ENCODE measurements around the gene PCBP2. TPM values are rescaled to one million over a fixed set of nuclear protein-coding genes. Genes with fewer than 3 reads are reported as not detected.

The PCBP2 gene
- total and polyA plus RNA-seq, 10 of the 15 experiments (the other 5 are each of a cell fraction or from before 2014, with no cell fraction given): 109 to 803 (median 327) TPM

DNA sequence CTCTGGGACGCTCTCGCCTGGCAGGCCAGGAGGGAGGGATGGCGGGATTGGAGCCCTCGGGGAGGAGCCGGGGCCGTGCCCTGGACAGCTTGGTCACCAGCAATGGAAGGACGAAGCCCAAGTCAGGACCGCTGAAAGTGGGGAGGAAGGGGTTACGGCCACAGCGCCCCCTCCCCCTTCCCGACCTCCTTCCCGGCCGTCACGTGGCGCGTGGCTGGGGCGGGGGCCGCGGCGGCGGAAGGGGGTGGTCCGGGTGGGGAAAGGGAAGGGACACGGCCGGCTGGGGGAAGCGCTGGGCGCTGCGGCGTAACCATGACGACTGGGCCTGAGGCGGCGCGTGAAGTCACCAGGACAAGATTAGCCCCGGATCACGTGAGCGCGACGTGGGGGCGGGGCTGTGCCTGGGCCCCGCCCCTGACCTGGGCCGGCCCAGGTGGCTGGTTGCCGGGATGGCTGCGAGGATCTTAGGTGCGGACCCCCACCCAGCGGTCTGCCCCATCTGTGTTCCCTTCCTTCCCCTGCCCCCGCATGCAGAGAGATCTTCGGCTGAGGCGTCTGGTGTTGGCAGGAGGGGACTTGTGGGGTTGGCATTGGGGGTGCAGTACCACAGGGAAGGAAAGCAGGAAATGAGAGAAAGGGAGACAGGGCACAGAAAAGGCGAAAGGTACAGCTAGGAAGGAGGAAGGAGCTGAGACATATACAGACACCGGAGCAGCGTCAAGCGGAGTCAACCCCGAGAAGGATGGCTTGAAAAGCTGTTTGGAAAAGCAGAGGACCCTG lies 41.1 kb downstream of the PCBP2 start (continued):
- TF ChIP-seq, protein P1, sequence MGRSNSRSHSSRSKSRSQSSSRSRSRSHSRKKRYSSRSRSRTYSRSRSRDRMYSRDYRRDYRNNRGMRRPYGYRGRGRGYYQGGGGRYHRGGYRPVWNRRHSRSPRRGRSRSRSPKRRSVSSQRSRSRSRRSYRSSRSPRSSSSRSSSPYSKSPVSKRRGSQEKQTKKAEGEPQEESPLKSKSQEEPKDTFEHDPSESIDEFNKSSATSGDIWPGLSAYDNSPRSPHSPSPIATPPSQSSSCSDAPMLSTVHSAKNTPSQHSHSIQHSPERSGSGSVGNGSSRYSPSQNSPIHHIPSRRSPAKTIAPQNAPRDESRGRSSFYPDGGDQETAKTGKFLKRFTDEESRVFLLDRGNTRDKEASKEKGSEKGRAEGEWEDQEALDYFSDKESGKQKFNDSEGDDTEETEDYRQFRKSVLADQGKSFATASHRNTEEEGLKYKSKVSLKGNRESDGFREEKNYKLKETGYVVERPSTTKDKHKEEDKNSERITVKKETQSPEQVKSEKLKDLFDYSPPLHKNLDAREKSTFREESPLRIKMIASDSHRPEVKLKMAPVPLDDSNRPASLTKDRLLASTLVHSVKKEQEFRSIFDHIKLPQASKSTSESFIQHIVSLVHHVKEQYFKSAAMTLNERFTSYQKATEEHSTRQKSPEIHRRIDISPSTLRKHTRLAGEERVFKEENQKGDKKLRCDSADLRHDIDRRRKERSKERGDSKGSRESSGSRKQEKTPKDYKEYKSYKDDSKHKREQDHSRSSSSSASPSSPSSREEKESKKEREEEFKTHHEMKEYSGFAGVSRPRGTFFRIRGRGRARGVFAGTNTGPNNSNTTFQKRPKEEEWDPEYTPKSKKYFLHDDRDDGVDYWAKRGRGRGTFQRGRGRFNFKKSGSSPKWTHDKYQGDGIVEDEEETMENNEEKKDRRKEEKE (IDR thresholded peaks at IDR 0.05): no peak
- TF ChIP-seq, protein P2, sequence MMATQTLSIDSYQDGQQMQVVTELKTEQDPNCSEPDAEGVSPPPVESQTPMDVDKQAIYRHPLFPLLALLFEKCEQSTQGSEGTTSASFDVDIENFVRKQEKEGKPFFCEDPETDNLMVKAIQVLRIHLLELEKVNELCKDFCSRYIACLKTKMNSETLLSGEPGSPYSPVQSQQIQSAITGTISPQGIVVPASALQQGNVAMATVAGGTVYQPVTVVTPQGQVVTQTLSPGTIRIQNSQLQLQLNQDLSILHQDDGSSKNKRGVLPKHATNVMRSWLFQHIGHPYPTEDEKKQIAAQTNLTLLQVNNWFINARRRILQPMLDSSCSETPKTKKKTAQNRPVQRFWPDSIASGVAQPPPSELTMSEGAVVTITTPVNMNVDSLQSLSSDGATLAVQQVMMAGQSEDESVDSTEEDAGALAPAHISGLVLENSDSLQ (IDR thresholded peaks at IDR 0.05): no peak
- no peak for TF ChIP-seq CBX5 (IDR thresholded peaks at IDR 0.05; ENCODE audit: low read depth)
- TF ChIP-seq, protein P3, sequence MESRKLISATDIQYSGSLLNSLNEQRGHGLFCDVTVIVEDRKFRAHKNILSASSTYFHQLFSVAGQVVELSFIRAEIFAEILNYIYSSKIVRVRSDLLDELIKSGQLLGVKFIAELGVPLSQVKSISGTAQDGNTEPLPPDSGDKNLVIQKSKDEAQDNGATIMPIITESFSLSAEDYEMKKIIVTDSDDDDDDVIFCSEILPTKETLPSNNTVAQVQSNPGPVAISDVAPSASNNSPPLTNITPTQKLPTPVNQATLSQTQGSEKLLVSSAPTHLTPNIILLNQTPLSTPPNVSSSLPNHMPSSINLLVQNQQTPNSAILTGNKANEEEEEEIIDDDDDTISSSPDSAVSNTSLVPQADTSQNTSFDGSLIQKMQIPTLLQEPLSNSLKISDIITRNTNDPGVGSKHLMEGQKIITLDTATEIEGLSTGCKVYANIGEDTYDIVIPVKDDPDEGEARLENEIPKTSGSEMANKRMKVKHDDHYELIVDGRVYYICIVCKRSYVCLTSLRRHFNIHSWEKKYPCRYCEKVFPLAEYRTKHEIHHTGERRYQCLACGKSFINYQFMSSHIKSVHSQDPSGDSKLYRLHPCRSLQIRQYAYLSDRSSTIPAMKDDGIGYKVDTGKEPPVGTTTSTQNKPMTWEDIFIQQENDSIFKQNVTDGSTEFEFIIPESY (IDR thresholded peaks at IDR 0.05): no peak
- no peak for TF ChIP-seq ZSCAN29 (IDR thresholded peaks at IDR 0.05)
- TF ChIP-seq SUZ12 (IDR thresholded peaks at IDR 0.05; ENCODE audit: unreplicated experiment): no peak
- peak; percentile 55; the same call in 1 of the 2 replicates for TF ChIP-seq ATF7 (IDR thresholded peaks at IDR 0.05; ENCODE audit: low read depth)
- peak; percentile 63 for TF ChIP-seq CREB1 (IDR thresholded peaks at IDR 0.05; ENCODE audit: low read depth)
- TF ChIP-seq, protein P4, sequence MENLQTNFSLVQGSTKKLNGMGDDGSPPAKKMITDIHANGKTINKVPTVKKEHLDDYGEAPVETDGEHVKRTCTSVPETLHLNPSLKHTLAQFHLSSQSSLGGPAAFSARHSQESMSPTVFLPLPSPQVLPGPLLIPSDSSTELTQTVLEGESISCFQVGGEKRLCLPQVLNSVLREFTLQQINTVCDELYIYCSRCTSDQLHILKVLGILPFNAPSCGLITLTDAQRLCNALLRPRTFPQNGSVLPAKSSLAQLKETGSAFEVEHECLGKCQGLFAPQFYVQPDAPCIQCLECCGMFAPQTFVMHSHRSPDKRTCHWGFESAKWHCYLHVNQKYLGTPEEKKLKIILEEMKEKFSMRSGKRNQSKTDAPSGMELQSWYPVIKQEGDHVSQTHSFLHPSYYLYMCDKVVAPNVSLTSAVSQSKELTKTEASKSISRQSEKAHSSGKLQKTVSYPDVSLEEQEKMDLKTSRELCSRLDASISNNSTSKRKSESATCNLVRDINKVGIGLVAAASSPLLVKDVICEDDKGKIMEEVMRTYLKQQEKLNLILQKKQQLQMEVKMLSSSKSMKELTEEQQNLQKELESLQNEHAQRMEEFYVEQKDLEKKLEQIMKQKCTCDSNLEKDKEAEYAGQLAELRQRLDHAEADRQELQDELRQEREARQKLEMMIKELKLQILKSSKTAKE (IDR thresholded peaks at IDR 0.05; ENCODE audit: low read depth, poor library complexity, severe bottlenecking): no peak
- TF ChIP-seq ZNF207 (IDR thresholded peaks at IDR 0.05; ENCODE audit: borderline replicate concordance): no peak
- TF ChIP-seq KAT2A (conservative IDR thresholded peaks at IDR 0.05; ENCODE audit: control insufficient read depth, low read depth, low read length): no peak
- no peak for TF ChIP-seq RB1 (IDR thresholded peaks at IDR 0.05; ENCODE audit: borderline replicate concordance)
- 0 out of 2 replicates have a peak, but pooled peaks have one; percentile 18 for TF ChIP-seq TCF12 (IDR thresholded peaks at IDR 0.05; ENCODE audit: low read depth, low read length)
- no peak for TF ChIP-seq SREBF2 (IDR thresholded peaks at IDR 0.05; ENCODE audit: low read length)
- TF ChIP-seq ZNF217 (IDR thresholded peaks at IDR 0.05): no peak
- TF ChIP-seq, protein P5, sequence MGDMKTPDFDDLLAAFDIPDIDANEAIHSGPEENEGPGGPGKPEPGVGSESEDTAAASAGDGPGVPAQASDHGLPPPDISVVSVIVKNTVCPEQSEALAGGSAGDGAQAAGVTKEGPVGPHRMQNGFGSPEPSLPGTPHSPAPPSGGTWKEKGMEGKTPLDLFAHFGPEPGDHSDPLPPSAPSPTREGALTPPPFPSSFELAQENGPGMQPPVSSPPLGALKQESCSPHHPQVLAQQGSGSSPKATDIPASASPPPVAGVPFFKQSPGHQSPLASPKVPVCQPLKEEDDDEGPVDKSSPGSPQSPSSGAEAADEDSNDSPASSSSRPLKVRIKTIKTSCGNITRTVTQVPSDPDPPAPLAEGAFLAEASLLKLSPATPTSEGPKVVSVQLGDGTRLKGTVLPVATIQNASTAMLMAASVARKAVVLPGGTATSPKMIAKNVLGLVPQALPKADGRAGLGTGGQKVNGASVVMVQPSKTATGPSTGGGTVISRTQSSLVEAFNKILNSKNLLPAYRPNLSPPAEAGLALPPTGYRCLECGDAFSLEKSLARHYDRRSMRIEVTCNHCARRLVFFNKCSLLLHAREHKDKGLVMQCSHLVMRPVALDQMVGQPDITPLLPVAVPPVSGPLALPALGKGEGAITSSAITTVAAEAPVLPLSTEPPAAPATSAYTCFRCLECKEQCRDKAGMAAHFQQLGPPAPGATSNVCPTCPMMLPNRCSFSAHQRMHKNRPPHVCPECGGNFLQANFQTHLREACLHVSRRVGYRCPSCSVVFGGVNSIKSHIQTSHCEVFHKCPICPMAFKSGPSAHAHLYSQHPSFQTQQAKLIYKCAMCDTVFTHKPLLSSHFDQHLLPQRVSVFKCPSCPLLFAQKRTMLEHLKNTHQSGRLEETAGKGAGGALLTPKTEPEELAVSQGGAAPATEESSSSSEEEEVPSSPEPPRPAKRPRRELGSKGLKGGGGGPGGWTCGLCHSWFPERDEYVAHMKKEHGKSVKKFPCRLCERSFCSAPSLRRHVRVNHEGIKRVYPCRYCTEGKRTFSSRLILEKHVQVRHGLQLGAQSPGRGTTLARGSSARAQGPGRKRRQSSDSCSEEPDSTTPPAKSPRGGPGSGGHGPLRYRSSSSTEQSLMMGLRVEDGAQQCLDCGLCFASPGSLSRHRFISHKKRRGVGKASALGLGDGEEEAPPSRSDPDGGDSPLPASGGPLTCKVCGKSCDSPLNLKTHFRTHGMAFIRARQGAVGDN (IDR thresholded peaks at IDR 0.05): no peak

All from GM12878 (cell line).